Body of pancreas (tissue), 4 donors: Measurements from ENCODE around the gene ZNF385D.

Experiments used
- CTCF ChIP-seq, 7 experiments: fragments of 450-650 bp in 4 of 7; fragments of 200-600 bp in 3 of 7; sonication (generic) in 3 of 7; IDR thresholded peaks; one replicate each; pipeline ENCODE4 v1.5.1; 2016 to 2019; ENCODE audit warnings: antibody characterized with exemption in 7 of 7
- POLR2A ChIP-seq, 3 donors: fragments of 450-650 bp; IDR thresholded peaks; one replicate each; pipeline ENCODE4 v1.6.1; 2016; ENCODE audit warnings: antibody characterized with exemption in 3 of 3, mild to moderate bottlenecking in 2 of 3

- TF ChIP-seq POLR2A (IDR thresholded peaks at IDR 0.05) (no peak), CTCF (IDR thresholded peaks at IDR 0.05) (no peak)
These were observed 822 bp downstream of the ZNF385D start for GRCh38 chr3:21750080-21750696.
